Lower leg skin (tissue), 4 donors: ENCODE data around the gene GSK3A. TPM values are rescaled to one million over a fixed set of nuclear protein-coding genes. Genes with fewer than 3 reads are reported as not detected.

ENCODE experiments used
- DNase-seq, 2 donors: peaks; one replicate each; pipeline ENCODE4 v3.0.0-alpha.2; 2019; ENCODE audit warnings: low spot score in 2 of 2
- H3K4me3 ChIP-seq: fragments of 200-600 bp; sonication (generic); 2 replicates; pipeline ENCODE4 v1.5.1; 2017; ENCODE audit warnings: mild to moderate bottlenecking, low read depth; ENCODE audit not compliant: poor library complexity, severe bottlenecking
- CTCF ChIP-seq, 3 donors: fragments of 450-650 bp; IDR thresholded peaks; one replicate each; pipeline ENCODE4 v1.5.1; 2016; ENCODE audit warnings: antibody characterized with exemption in 3 of 3, mild to moderate bottlenecking in 3 of 3, moderate library complexity in 2 of 3
- POLR2A ChIP-seq, 2 donors: fragments of 450-650 bp; IDR thresholded peaks; one replicate each; pipeline ENCODE4 v1.6.1; 2016 to 2017; ENCODE audit warnings: antibody characterized with exemption in 2 of 2, mild to moderate bottlenecking in 1 of 2, moderate library complexity in 1 of 2
- WGBS, 2 donors: methylation state at CpG; one replicate each; pipeline ENCODE4 v1.1.5; 2018; 5-methylcytosine and 5-hydroxymethylcytosine counted together
- intact Hi-C: fragments of 100-400 bp; cut with DNase I; formaldehyde crosslinking; loops from one replicate; pipeline ENCODE4 v1.15.0; 2023; ENCODE audit warnings: low total_unique reads
- total RNA-seq, 4 donors: library from RNA; depleted of rRNA; stranded (reverse); fragments of >200 nt; gene quantifications; one replicate each; pipeline ENCODE4 v1.1.0, GENCODE V29; 2016

Gene GSK3A
- total RNA-seq, 4 donors from 2014 or later, result 31.4 to 42.0 (median 34.1) TPM

GRCh38 chr19:42232435-42232834 is 10.0 kb downstream of the GSK3A start:
- 95 to 97% methylated on average over 10 of the region's 10 CpGs for WGBS, 2 donors
- DNase-seq, result no peak
- intact Hi-C loops, result loop anchor here (10.0 kb wide), 1 partner anchor 98 kb away; the partner anchor contains the start of gene POU2F2

GRCh38 chr19:42230571-42230970 is 11.8 kb downstream of the GSK3A start:
- H3K4me3 ChIP-seq, result no peak overlapping the region
- intact Hi-C loops, result loop anchor here (10.0 kb wide), 1 partner anchor 96 kb away; the partner anchor contains the start of gene POU2F2
- DNase-seq, result no peak
- TF ChIP-seq CTCF (IDR thresholded peaks at IDR 0.05), result no peak
- no peak for TF ChIP-seq POLR2A (IDR thresholded peaks at IDR 0.05)
- WGBS, 2 donors, result 75 to 83% methylated on average over 4 of the region's 4 CpGs

More at GRCh38 chr19:42232435-42232834, 10.0 kb downstream of the GSK3A start:
- TF ChIP-seq POLR2A (IDR thresholded peaks at IDR 0.05), result no peak
- TF ChIP-seq CTCF (IDR thresholded peaks at IDR 0.05), result no peak
- H3K4me3 ChIP-seq, result no peak overlapping the region

- intact Hi-C loops, result loop anchor here (10.0 kb wide), 1 partner anchor 95 kb away; the partner anchor contains the start of gene POU2F2
- WGBS, 2 donors, result 59 to 68% methylated on average over 8 of the region's 8 CpGs
- no peak overlapping the region for H3K4me3 ChIP-seq
- no peak for DNase-seq
- TF ChIP-seq POLR2A (IDR thresholded peaks at IDR 0.05), result no peak
- no peak for TF ChIP-seq CTCF (IDR thresholded peaks at IDR 0.05)
Observed at GRCh38 chr19:42229855-42230351, 12.5 kb downstream of the GSK3A start.

- no peak for DNase-seq
- no peak for TF ChIP-seq POLR2A (IDR thresholded peaks at IDR 0.05)
- intact Hi-C loops, result no loop called here
- no peak overlapping the region for H3K4me3 ChIP-seq
- 72 to 81% methylated on average over 4 of the region's 4 CpGs for WGBS, 2 donors
Observed at GRCh38 chr19:42229301-42229854, 13.0 kb downstream of the GSK3A start.

- TF ChIP-seq CTCF (IDR thresholded peaks at IDR 0.05) (no peak), POLR2A (IDR thresholded peaks at IDR 0.05) (no peak)
- WGBS, 2 donors, result 78 to 81% methylated on average over 4 of the region's 4 CpGs
- no peak overlapping the region for H3K4me3 ChIP-seq
- intact Hi-C loops, result no loop called here
- DNase-seq, result no peak
Observed at GRCh38 chr19:42228641-42229040, 13.8 kb downstream of the GSK3A start.

- H3K4me3 ChIP-seq, result no peak overlapping the region
- no peak for DNase-seq
- intact Hi-C loops, result no loop called here
- 63 to 71% methylated on average over 1 of the region's 1 CpG for WGBS, 2 donors
- TF ChIP-seq CTCF (IDR thresholded peaks at IDR 0.05) (no peak), POLR2A (IDR thresholded peaks at IDR 0.05) (no peak)
Observed at GRCh38 chr19:42226886-42227285, 15.5 kb downstream of the GSK3A start.
